Kidney epithelial cell (primary cell): Measurements from ENCODE around the gene AKT1S1. TPM values are rescaled to one million over a fixed set of nuclear protein-coding genes. Genes with fewer than 3 reads are reported as not detected.

Experiments used
- DNase-seq: peaks from one replicate; pipeline ENCODE4 v3.0.0-alpha.2; 2010; ENCODE audit warnings: low read depth
- H3K27me3 ChIP-seq: 2 replicates; pipeline ENCODE4 v1.6.0; 2011; ENCODE audit warnings: low read length; ENCODE audit not compliant: control insufficient read depth, insufficient read depth
- H3K36me3 ChIP-seq: 2 replicates; pipeline ENCODE4 v1.5.1; 2011; ENCODE audit warnings: low read length; ENCODE audit not compliant: control insufficient read depth, insufficient read depth
- H3K4me3 ChIP-seq: 2 replicates; pipeline ENCODE4 v1.5.1; 2011; ENCODE audit warnings: low read depth, mild to moderate bottlenecking, control low read depth, low read length
- CTCF ChIP-seq: IDR thresholded peaks from 2 replicates; pipeline ENCODE4 v1.5.1; 2011; ENCODE audit warnings: mild to moderate bottlenecking, moderate library complexity, low read length, control low read depth, inconsistent platforms; ENCODE audit not compliant: insufficient read depth, poor library complexity, severe bottlenecking
- total RNA-seq: library from RNA; depleted of rRNA; stranded (reverse); fragments of >200 nt; gene quantifications from 2 replicates; pipeline ENCODE4 v1.2.3, GENCODE V29; 2015

The AKT1S1 gene
- total RNA-seq, 1 donor from 2014 or later, result 23.2 TPM

GRCh38 chr19:49923055-49924003 lies 46.2 kb upstream of the AKT1S1 start:
- H3K27me3 ChIP-seq, result no peaks in the 10 kb centered on the region
- no peak for TF ChIP-seq CTCF
- no peak for DNase-seq
- peaks cover 5% of the 10 kb centered on the region for H3K36me3 ChIP-seq
- no peak overlapping the region for H3K4me3 ChIP-seq

- no peaks in the 10 kb centered on the region for H3K27me3 ChIP-seq
- H3K4me3 ChIP-seq, result no peak overlapping the region
- DNase-seq, result peak; percentile 34
- peaks cover 3% of the 10 kb centered on the region for H3K36me3 ChIP-seq
- no peak for TF ChIP-seq CTCF
Measured at GRCh38 chr19:49921871-49922795, 45.0 kb upstream of the AKT1S1 start.

- no peak overlapping the region for H3K4me3 ChIP-seq
- H3K36me3 ChIP-seq, result peaks cover 3% of the 10 kb centered on the region
- no peak for DNase-seq
- no peaks in the 10 kb centered on the region for H3K27me3 ChIP-seq
- TF ChIP-seq CTCF, result no peak
Measured at GRCh38 chr19:49920624-49921363, 43.6 kb upstream of the AKT1S1 start.

GRCh38 chr19:49918089-49918488 lies 40.9 kb upstream of the AKT1S1 start:
- TF ChIP-seq CTCF, result no peak
- no peak for DNase-seq
- Histone ChIP-seq H3K27me3 (no peaks in the 10 kb centered on the region), H3K4me3 (no peak overlapping the region), H3K36me3 (peaks cover 4% of the 10 kb centered on the region)

GRCh38 chr19:49916839-49917733 lies 39.9 kb upstream of the AKT1S1 start:
- Histone ChIP-seq H3K4me3 (no peak overlapping the region), H3K36me3 (peaks cover 4% of the 10 kb centered on the region), H3K27me3 (no peaks in the 10 kb centered on the region)
- TF ChIP-seq CTCF, result peak; percentile 27
- DNase-seq, result no peak
